Measurements from ENCODE around the gene ABHD14A. TPM values are rescaled to one million over a fixed set of nuclear protein-coding genes. Genes with fewer than 3 reads are reported as not detected.

The ABHD14A gene
- total RNA-seq, 1 donor from 2014 or later = 31.9 TPM

DNA sequence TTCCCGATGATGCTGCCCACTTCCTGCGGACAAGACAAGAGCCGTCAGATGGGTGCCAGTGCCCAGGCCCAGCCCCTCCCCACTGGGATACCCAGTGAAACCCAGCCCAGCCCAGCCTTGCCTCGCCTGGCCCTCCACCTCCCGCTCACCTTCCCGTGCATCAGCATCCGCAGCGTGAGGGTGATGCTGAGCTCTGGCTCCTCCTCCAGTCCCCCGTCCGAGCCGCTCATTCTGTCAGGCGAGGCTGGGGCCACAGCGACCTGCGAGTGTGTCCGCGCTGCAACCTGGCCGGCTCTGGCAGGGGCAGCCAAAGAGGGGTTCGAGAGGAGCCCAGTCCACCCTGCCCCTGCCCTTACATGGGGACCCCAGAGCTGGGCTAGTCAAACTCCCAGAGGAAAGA lies 13.9 kb upstream of the ABHD14A start:
- TF ChIP-seq POLR2AphosphoS5 (IDR thresholded peaks at IDR 0.05; ENCODE audit: insufficient read depth in 1 of 2, low read depth in 1 of 2) (no peak), POLR2A (IDR thresholded peaks at IDR 0.05) (no peak)
- TF ChIP-seq, protein P1, sequence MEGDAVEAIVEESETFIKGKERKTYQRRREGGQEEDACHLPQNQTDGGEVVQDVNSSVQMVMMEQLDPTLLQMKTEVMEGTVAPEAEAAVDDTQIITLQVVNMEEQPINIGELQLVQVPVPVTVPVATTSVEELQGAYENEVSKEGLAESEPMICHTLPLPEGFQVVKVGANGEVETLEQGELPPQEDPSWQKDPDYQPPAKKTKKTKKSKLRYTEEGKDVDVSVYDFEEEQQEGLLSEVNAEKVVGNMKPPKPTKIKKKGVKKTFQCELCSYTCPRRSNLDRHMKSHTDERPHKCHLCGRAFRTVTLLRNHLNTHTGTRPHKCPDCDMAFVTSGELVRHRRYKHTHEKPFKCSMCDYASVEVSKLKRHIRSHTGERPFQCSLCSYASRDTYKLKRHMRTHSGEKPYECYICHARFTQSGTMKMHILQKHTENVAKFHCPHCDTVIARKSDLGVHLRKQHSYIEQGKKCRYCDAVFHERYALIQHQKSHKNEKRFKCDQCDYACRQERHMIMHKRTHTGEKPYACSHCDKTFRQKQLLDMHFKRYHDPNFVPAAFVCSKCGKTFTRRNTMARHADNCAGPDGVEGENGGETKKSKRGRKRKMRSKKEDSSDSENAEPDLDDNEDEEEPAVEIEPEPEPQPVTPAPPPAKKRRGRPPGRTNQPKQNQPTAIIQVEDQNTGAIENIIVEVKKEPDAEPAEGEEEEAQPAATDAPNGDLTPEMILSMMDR (IDR thresholded peaks at IDR 0.05) = no peak
- H3K4me1 ChIP-seq = peaks cover 20% of the 10 kb centered on the region
- no peaks in the 10 kb centered on the region for H3K27me3 ChIP-seq
- H3K9me3 ChIP-seq = no peaks in the 10 kb centered on the region
- H3K27ac ChIP-seq = no peak overlapping the region
- H3K36me3 ChIP-seq = peaks cover 0 to 7% of the 10 kb centered on the region in 2 donors
- intact Hi-C loops (cut with DNase I) = no loop called here
- H3K4me3 ChIP-seq = no peak overlapping the region
- no peak for DNase-seq (ENCODE audit: extremely low spot score in 2 of 2)

DNA sequence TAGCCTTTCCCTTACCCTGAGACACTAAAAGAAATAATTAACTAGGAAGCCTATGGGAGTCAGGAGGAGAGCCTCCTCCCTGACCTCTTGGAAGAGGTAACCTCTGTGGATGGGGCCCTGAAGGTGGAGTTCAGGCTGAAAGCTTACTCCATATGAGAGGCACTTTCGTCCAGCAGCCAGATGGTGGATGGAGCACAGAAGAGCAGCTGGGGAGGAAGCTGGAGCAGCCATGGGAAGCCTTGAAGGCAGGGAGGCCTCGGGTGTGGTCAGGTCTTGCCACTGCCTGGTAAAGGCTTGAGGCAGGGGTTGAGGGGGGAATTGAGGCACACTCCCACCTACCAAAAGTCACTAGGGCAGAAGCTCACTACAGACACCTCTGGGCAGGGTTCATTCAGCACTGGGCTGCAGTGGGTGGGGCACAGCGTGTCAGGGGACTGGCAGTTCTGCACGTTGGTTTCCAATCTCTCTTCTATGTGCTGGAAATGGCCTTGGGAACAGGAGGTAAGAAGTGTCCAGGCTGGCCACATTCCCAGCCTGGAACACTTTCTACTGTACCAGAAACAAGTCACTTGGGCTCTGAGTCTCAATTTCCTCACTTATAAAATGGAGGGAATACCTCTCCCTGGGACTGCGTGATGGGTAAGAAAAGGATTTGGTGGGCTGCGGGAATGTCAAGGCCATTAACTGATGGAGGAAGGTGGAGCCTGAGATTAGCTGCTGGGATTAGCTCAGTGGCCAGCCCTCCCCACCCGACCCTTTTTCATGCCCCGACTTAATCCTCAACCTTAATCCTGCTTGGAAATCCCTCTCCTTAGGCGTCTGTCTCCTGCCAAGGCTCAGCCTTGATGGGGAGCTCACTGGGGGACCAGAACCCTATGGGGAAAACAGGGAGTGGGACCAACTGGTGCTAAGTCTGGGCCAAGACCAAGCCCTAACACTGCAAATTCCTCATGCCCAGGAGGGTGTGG lies 13.0 kb upstream of the ABHD14A start:
- Histone ChIP-seq H3K4me1 (peaks cover 20% of the 10 kb centered on the region), H3K36me3 (peaks cover 0 to 7% of the 10 kb centered on the region in 2 donors), H3K9me3 (no peaks in the 10 kb centered on the region), H3K27me3 (no peaks in the 10 kb centered on the region), H3K4me3 (no peak overlapping the region), H3K27ac (no peak overlapping the region)
- TF ChIP-seq POLR2A (IDR thresholded peaks at IDR 0.05) (no peak), POLR2AphosphoS5 (IDR thresholded peaks at IDR 0.05; ENCODE audit: insufficient read depth in 1 of 2, low read depth in 1 of 2) (no peak)
- TF ChIP-seq, protein P1 (IDR thresholded peaks at IDR 0.05) = no peak
- no peak for DNase-seq (ENCODE audit: extremely low spot score in 2 of 2)
- intact Hi-C loops (cut with DNase I) = no loop called here

DNA sequence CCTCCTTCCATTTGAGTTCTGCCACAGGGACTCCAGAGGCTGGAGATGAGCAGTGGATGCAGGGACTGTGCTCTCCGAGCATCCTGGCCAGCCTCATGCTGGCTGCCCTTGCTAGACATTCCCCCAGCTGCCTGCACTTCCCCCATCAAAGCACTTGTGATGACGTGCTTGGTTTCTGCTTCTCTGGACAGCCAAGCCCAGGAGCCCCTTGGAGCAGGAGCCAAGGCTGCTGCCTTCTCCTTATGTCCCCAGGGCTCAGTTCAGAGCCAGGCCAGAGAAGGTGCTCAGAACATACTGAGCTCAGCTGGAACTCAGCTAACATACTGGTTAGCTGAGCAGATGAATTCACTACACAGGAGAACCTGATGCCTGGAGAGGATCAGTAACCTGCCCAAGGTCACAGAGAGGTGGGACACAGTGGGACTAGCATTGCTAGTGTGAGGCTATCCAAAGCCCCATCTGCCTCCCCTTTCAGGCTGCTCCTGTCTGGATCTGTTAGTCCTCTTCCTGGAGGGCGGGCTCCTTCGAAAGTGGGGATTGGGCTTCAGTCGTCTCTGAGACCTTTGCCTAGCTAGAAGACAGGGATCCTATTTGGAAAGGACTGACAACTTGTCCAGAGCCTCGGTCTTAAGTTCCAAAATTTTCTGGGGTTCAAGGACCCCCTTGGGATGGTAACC lies 11.9 kb upstream of the ABHD14A start:
- H3K27me3 ChIP-seq = no peaks in the 10 kb centered on the region
- no peak overlapping the region for H3K27ac ChIP-seq
- TF ChIP-seq POLR2A (IDR thresholded peaks at IDR 0.05) (no peak), POLR2AphosphoS5 (IDR thresholded peaks at IDR 0.05; ENCODE audit: insufficient read depth in 1 of 2, low read depth in 1 of 2) (no peak)
- TF ChIP-seq, protein P1 (IDR thresholded peaks at IDR 0.05) = no peak
- no peak for DNase-seq (ENCODE audit: extremely low spot score in 2 of 2)
- H3K4me1 ChIP-seq = peaks cover 22% of the 10 kb centered on the region
- intact Hi-C loops (cut with DNase I) = no loop called here
- H3K36me3 ChIP-seq = peaks cover 0 to 1% of the 10 kb centered on the region in 2 donors
- H3K9me3 ChIP-seq = no peaks in the 10 kb centered on the region
- H3K4me3 ChIP-seq = no peak overlapping the region

DNA sequence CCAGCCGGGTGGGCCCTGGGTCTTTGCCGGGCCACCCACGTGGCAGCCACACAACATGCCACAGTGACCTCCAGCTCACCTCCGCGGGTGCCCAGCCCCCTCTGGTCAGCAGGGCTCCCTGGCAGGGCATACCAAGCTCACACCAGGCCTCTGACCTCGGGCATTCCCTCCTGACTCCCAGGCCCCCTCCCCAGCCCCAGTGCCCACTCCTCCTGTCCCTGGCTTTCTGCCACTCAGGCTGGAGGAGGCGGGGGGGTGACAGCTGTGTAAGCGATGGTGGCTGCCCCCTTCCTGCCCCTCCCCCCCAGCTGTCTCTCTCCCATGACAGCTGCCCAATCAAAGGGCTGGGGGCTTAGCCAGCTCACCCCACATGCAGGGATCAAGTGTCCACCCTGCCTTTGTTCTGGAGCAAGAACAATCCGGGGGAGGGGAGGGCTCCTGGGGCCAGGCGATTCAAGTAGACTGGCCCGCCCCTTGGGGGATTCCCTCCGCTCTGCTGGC lies 10.9 kb upstream of the ABHD14A start:
- DNase-seq (ENCODE audit: extremely low spot score in 2 of 2) = no peak
- H3K27ac ChIP-seq = no peak overlapping the region
- peaks cover 32% of the 10 kb centered on the region for H3K4me1 ChIP-seq
- no peak overlapping the region for H3K4me3 ChIP-seq
- TF ChIP-seq POLR2AphosphoS5 (IDR thresholded peaks at IDR 0.05; ENCODE audit: insufficient read depth in 1 of 2, low read depth in 1 of 2) = no peak
- no peaks in the 10 kb centered on the region for H3K36me3 ChIP-seq
- intact Hi-C loops (cut with DNase I) = no loop called here
- no peaks in the 10 kb centered on the region for H3K9me3 ChIP-seq
- no peaks in the 10 kb centered on the region for H3K27me3 ChIP-seq

DNA sequence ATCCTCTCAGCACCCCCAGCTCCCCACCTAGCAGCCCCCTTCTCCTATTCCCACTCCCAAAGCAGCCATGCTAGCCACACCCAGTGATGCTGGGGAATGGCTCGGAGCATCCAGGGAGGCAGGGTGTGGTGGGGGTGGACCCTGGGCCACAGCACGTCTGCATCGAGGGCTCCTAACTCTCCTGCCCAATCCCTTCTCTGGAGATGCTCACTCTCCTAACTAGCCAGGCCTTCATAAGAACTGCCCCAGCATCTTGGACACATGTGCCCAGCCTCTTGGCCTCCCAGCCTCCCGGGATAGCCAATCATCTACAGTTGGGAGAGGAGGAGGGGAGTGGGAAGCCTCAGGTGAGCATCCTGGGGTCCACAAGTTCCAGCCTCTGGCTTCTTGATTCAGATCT lies 10.3 kb upstream of the ABHD14A start:
- H3K27me3 ChIP-seq = no peaks in the 10 kb centered on the region
- no peaks in the 10 kb centered on the region for H3K36me3 ChIP-seq
- H3K4me1 ChIP-seq = peaks cover 33% of the 10 kb centered on the region
- TF ChIP-seq, protein P1 (IDR thresholded peaks at IDR 0.05) = no peak
- TF ChIP-seq POLR2AphosphoS5 (IDR thresholded peaks at IDR 0.05; ENCODE audit: insufficient read depth in 1 of 2, low read depth in 1 of 2) = no peak
- TF ChIP-seq POLR2A (IDR thresholded peaks at IDR 0.05) = no peak
- no peak for DNase-seq (ENCODE audit: extremely low spot score in 2 of 2)
- H3K27ac ChIP-seq = no peak overlapping the region
- no peak overlapping the region for H3K4me3 ChIP-seq
- intact Hi-C loops (cut with DNase I) = no loop called here
- no peaks in the 10 kb centered on the region for H3K9me3 ChIP-seq

All from vagina (tissue), 2 donors.